KMS-11 (cell line): ENCODE data around the gene PFKP.

Source experiments
- H2AFZ ChIP-seq: fragments of 200-600 bp; sonication (generic); 2 replicates; pipeline ENCODE4 v1.6.1; 2016; ENCODE audit warnings: antibody characterized with exemption, mixed run types, low read depth
- H3K27ac ChIP-seq: fragments of 200-600 bp; sonication (generic); 2 replicates; pipeline ENCODE4 v1.6.1; 2016; ENCODE audit warnings: mild to moderate bottlenecking, mixed run types
- H3K27me3 ChIP-seq: fragments of 200-600 bp; sonication (generic); 2 replicates; pipeline ENCODE4 v1.6.1; 2017; ENCODE audit warnings: mild to moderate bottlenecking, low read depth, mixed run types, moderate library complexity; ENCODE audit not compliant: insufficient read depth
- H3K36me3 ChIP-seq: fragments of 200-600 bp; sonication (generic); 2 replicates; pipeline ENCODE4 v1.6.1; 2017; ENCODE audit warnings: mild to moderate bottlenecking, mixed run types; ENCODE audit not compliant: insufficient read depth
- H3K4me1 ChIP-seq: fragments of 200-600 bp; sonication (generic); 2 replicates; pipeline ENCODE4 v1.6.1; 2016; ENCODE audit warnings: mild to moderate bottlenecking, low read depth, mixed run types; ENCODE audit not compliant: poor library complexity, severe bottlenecking
- H3K4me2 ChIP-seq: fragments of 200-600 bp; sonication (generic); 2 replicates; pipeline ENCODE4 v1.7.0; 2016; ENCODE audit warnings: mild to moderate bottlenecking, mixed run types
- H3K4me3 ChIP-seq: fragments of 200-600 bp; sonication (generic); IDR thresholded peaks from 2 replicates; pipeline ENCODE4 v1.6.1; 2017; ENCODE audit warnings: low read depth, low read length, mixed read lengths; ENCODE audit not compliant: insufficient read depth
- H3K79me2 ChIP-seq: fragments of 200-600 bp; sonication (generic); 2 replicates; pipeline ENCODE4 v1.6.1; 2016; ENCODE audit warnings: low read depth, mixed run types; ENCODE audit not compliant: insufficient read depth
- H3K9ac ChIP-seq: fragments of 200-600 bp; sonication (generic); 2 replicates; pipeline ENCODE4 v1.6.1; 2016; ENCODE audit warnings: mild to moderate bottlenecking, mixed run types
- H4K20me1 ChIP-seq: fragments of 200-600 bp; sonication (generic); 2 replicates; pipeline ENCODE4 v1.6.1; 2016; ENCODE audit warnings: mild to moderate bottlenecking, mixed run types; ENCODE audit not compliant: insufficient read depth
- TF ChIP-seq, protein P1 (sequence below): fragments of 200-600 bp; sonication (generic); conservative IDR thresholded peaks from 2 replicates; pipeline ENCODE4 v1.6.1; 2017; ENCODE audit warnings: low read depth, mild to moderate bottlenecking, antibody characterized with exemption, low read length, moderate library complexity, mixed read lengths

Gene PFKP

DNA sequence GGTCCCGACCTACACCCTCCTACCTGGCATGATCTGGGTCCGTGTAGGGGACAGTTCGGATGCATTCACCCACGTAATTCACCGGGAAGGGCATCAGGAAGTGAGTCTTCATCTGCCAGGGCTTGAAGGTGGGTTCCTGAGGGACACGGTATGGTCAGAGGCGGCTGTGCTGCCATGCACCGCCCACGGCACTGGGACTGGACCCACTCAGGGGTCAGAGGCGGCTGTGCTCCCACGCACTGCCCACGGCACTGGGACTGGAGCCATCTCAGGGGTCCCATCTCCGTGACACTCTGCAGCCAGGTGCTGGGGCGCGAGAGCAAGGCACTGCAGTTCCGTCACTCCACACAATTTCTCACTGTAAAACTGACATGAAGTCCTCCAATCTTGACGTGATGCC, 76.0 kb downstream of the PFKP start:
- Histone ChIP-seq H3K4me3 (no peak overlapping the region), H3K4me1 (no peaks in the 10 kb centered on the region), H3K36me3 (peaks cover 13% of the 10 kb centered on the region; the same call in 1 of the 2 replicates), H3K27ac (no peak overlapping the region), H3K27me3 (no peaks in the 10 kb centered on the region), H3K79me2 (no peaks in the 10 kb centered on the region), H3K4me2 (no peak overlapping the region), H2AFZ (no peak overlapping the region), H4K20me1 (no peaks in the 10 kb centered on the region), H3K9ac (no peak overlapping the region)
- TF ChIP-seq, protein P1, sequence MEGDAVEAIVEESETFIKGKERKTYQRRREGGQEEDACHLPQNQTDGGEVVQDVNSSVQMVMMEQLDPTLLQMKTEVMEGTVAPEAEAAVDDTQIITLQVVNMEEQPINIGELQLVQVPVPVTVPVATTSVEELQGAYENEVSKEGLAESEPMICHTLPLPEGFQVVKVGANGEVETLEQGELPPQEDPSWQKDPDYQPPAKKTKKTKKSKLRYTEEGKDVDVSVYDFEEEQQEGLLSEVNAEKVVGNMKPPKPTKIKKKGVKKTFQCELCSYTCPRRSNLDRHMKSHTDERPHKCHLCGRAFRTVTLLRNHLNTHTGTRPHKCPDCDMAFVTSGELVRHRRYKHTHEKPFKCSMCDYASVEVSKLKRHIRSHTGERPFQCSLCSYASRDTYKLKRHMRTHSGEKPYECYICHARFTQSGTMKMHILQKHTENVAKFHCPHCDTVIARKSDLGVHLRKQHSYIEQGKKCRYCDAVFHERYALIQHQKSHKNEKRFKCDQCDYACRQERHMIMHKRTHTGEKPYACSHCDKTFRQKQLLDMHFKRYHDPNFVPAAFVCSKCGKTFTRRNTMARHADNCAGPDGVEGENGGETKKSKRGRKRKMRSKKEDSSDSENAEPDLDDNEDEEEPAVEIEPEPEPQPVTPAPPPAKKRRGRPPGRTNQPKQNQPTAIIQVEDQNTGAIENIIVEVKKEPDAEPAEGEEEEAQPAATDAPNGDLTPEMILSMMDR: no peak

DNA sequence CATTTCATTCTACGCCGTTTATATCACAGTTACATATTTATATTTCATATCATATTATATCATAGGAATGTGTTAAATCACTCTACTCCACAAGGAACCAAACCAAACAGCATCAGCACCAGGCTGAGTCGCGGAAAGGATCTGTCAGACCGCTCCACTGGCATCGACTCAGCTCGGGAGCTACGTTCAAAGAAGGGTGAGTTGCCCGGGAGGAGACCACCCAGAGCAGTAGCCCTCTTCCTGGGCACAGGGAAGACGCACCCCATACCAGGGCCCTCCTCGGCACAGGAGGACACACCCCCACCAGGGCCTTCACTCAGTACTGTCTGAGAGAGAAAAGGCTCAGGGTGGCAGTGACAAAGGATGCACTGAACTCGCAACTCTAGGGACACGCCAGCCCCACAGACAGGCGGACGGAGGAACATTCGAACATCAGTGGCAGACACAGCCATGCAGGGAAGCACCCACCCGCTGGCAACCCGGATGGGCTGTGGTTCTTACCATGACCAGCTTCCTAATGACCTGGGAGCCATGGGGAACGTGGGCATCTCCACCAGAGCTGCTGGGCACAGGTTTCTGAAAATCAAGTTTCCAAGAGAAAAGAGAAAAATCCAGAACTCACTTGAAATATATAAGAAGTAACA, 76.6 kb downstream of the PFKP start:
- Histone ChIP-seq H3K4me3 (no peak overlapping the region), H3K79me2 (no peaks in the 10 kb centered on the region), H2AFZ (no peak overlapping the region), H3K9ac (no peak overlapping the region), H3K4me1 (no peaks in the 10 kb centered on the region), H3K27ac (no peak overlapping the region), H3K4me2 (no peak overlapping the region), H4K20me1 (no peaks in the 10 kb centered on the region), H3K27me3 (no peaks in the 10 kb centered on the region), H3K36me3 (peaks cover 13% of the 10 kb centered on the region; the same call in 1 of the 2 replicates)
- TF ChIP-seq, protein P1: no peak

DNA sequence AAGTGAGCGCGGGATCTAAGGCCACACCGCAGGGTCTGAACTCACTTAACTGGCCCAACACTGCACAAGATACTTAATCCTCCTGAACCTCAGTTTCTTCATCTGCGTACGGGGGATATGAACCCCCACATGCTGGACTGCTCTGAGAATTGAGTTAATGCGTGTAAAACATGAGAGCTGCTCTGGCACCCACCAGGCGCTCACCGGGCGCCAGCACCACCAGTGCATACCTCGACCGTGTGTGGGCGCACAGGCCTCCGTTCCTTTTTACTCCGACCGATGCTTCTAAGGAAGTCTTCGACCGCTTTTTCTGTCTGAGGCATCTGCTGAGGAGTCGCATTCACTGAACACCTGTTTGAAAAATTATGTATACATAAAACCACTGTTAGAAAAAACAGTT, 78.0 kb downstream of the PFKP start:
- Histone ChIP-seq H4K20me1 (no peaks in the 10 kb centered on the region), H3K9ac (no peak overlapping the region), H3K4me3 (no peak overlapping the region), H3K27me3 (no peaks in the 10 kb centered on the region), H3K27ac (no peak overlapping the region), H3K4me2 (no peak overlapping the region), H2AFZ (no peak overlapping the region), H3K36me3 (peaks cover 13% of the 10 kb centered on the region; the same call in 1 of the 2 replicates), H3K4me1 (no peaks in the 10 kb centered on the region), H3K79me2 (no peaks in the 10 kb centered on the region)
- TF ChIP-seq, protein P1: no peak

DNA sequence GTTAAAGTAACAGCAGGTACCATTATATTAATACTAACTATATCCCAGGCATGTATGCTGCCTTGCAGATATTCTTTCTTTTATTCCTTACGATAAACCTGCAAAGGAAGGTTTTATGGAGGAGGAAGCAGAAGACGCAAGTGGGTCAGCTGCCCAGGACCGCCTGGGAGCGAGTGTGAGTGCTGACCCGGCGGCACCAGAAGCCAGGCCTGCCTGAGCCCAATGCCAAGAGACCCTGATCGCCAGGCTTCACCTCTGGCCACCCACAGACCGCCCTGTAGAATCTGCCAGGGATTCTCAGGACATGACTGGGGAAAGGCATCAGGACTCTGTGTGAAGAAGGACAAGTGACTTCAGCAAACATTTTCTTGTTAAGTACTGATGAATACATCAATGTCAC, 78.9 kb downstream of the PFKP start:
- no peak overlapping the region for H3K4me2 ChIP-seq
- no peaks in the 10 kb centered on the region for H4K20me1 ChIP-seq
- no peak overlapping the region for H3K27ac ChIP-seq
- no peaks in the 10 kb centered on the region for H3K79me2 ChIP-seq
- no peak overlapping the region for H2AFZ ChIP-seq
- H3K36me3 ChIP-seq: peaks cover 13% of the 10 kb centered on the region; the same call in 1 of the 2 replicates
- H3K4me1 ChIP-seq: no peaks in the 10 kb centered on the region
- H3K9ac ChIP-seq: no peak overlapping the region
- no peak overlapping the region for H3K4me3 ChIP-seq
- no peaks in the 10 kb centered on the region for H3K27me3 ChIP-seq
- TF ChIP-seq, protein P1: no peak
